GM12873 (cell line): ENCODE results near the gene SPG11.

ENCODE experiments used
- CTCF ChIP-seq: IDR thresholded peaks from 2 replicates; pipeline ENCODE4 v1.5.1; 2012; ENCODE audit warnings: low read depth, mild to moderate bottlenecking, moderate library complexity, low read length, control low read depth; ENCODE audit not compliant: insufficient read depth; ENCODE audit errors: missing control alignments

The SPG11 gene

DNA sequence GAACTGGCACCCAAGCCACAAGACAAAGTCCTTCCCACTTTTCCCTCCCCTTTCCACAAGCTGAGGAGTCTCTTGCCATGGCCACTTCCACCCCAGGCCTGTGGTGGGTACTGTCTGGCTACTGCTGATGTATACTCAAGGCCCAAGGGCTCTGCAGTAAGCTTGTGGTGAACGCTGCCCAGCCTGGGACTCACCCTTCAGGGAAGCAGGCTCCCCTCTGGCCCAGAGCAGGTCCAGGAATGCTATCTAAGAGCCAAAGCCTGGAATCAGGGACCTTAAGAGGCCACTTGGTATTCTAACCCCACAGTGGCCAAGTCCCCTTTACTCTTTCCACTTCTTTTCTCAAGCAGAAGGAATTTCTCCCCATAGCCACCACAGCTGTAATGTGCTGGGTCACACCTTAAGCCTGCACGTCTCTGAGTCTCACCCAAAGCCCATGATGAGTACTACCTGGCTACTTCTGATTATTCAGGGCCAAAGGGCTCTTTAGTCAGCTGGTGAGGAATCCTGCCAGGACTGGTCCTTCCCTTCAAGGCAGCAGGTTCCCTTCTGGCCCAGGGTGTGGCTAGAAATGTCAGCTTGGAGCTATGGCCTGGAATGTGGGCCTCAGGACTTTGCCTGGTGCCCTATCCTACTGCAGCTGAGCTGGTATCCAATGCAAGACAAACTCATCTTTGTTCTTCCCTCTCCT, 43.6 kb upstream of the SPG11 start:
- TF ChIP-seq CTCF: no peak

DNA sequence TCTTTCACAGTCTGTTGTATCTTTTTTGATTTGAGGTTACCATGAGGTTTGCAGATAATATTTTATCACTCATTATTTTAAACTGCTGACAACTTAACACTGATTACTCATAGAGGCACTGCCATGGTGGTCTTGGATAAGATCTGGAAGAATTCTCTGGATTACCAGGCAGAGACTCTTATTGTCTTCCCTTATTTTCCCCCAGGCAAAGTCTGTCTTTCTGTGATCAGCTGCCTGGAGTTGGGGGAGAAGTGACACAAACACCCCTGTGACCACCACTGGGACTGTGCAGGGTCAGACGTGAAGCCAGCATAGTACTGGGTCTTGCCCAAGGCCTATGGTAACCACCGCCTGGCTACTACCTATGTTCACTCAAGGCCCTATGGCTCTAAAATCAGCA, 42.9 kb upstream of the SPG11 start:
- no peak for TF ChIP-seq CTCF

DNA sequence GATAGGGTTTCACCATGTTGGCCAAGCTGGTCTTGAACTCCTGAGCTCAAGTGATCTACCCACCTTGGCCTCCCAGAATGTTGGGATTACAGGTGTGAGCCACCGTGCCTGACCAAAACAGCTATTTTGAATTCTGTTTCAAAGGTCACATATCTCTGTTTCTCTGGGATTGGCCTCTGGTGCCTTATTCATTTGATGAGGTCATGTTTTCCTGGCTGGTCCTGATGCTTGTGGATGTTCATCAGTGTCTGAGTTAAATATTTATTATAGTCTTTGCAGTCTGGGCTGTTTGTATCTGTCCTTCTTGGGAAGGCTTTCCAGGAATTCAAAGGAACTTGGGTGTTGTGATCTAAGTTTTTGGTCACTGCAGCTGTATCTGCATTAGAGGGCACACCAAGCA, 42.5 kb upstream of the SPG11 start:
- TF ChIP-seq CTCF: no peak

- no peak for TF ChIP-seq CTCF
These were observed 35.2 kb upstream of the SPG11 start for GRCh38 chr15:44698641-44699040.

DNA sequence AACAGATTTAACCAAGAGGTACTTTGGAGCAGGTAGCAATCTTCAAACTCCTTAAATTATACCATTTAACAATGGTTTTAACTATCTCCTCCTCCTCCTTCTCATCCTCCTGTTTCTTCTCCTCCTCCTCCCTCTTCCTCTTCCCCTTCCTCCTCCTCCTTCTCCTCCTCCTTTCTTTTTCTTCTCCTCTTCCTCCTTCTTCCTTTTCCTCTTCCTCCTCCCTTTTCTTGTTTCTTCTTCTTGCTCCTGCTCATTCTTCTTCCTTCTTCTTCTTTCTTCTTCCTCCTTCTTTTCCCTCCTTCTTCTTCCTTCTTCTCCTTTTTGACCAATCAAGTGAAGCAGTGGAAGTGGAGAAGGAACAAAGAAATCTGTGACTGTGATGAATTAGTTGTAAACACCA, 33.6 kb upstream of the SPG11 start:
- TF ChIP-seq CTCF: no peak

DNA sequence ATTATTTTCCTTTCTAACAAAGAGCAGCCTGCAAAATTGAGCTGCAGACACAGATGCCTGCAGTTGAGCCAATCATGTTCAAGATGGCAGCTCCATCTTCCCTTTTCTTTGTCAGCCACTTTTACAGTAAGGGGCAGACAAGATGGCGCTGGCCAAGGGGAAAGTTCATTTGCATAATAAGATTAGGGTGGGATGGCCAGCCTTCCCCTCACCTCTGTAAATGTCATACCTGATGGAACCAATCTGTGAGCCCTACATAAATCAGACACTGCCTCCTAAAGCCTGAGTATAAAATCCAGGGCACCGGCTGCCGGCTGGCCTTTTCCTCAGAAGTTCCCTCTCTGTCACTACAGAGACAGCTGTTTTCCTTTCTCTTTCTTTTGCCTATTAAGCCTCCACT, 31.8 kb upstream of the SPG11 start:
- TF ChIP-seq CTCF: no peak

DNA sequence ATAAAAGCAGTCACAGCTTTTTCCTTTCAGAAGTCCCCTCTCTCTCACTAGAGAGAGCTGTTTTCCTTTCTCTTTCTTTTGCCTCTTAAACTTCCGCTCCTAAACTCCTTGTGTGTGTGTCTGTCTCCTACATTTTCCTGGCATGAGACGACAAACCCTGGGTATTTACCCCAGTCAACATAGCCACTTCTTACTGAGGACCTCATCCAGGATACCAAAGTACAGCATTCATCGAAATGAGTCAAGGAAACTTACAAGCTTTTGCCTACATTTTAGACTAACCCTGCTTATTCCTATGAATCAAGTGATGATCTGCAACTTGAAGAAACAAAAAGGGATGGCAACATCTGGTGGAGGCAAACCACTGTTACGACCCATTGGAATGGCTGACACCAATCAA, 31.0 kb upstream of the SPG11 start:
- no peak for TF ChIP-seq CTCF

DNA sequence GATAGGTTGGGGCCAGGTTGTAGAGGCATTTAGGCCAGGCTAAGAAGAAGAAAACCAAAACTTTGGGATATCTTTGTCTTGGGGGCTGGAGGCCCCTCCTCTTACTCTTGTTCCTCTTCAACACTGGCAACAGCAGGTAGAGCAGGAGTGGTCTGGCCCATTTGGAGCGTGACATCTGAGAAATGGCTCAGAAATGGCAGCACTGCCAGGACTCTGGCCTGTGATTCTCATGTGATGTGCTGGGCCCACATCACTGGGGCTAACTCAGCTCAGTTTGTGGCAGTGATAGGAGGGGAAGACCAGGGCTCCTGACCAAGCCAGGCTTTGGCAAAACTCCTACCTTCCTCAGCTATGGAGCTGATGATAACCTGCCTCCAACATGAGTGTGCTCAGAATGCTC, 29.2 kb upstream of the SPG11 start:
- TF ChIP-seq CTCF: no peak
